HepG2 (cell line): ENCODE measurements around the gene RPP25L. TPM values are rescaled to one million over a fixed set of nuclear protein-coding genes. Genes with fewer than 3 reads are reported as not detected.

Experiments used
- BCLAF1 ChIP-seq: fragments of 450-650 bp; IDR thresholded peaks from 2 replicates; pipeline ENCODE4 v1.6.1; 2017; ENCODE audit warnings: mild to moderate bottlenecking
- BHLHE40 ChIP-seq: IDR thresholded peaks from 2 replicates; pipeline ENCODE4 v1.6.1; 2011; ENCODE audit warnings: low read length, improper control_type of control experiment
- CSRNP1 ChIP-seq: sonication (generic); formaldehyde crosslinking; IDR thresholded peaks from 2 replicates; pipeline ENCODE4 v1.8.1; 2023; ENCODE audit warnings: mild to moderate bottlenecking, missing genetic modification reagents
- EEA1 ChIP-seq: sonication (generic); formaldehyde crosslinking; IDR thresholded peaks from 2 replicates; pipeline ENCODE4 v1.5.1; 2020; ENCODE audit warnings: mild to moderate bottlenecking, missing genetic modification reagents, borderline replicate concordance
- ELF1 ChIP-seq: sonication (generic); formaldehyde crosslinking; IDR thresholded peaks from 2 replicates; pipeline ENCODE4 v1.4.0; 2020; ENCODE audit warnings: missing genetic modification reagents
- IRF2 ChIP-seq: IDR thresholded peaks from 2 replicates; pipeline ENCODE4 v1.6.1; 2018; ENCODE audit warnings: missing genetic modification reagents, missing compliant biosample characterization
- KDM2A ChIP-seq: sonication (generic); formaldehyde crosslinking; IDR thresholded peaks from 2 replicates; pipeline ENCODE4 v1.4.0; 2020; ENCODE audit warnings: low read depth, missing genetic modification reagents, borderline replicate concordance
- KLF15 ChIP-seq: sonication (generic); formaldehyde crosslinking; IDR thresholded peaks from 2 replicates; pipeline ENCODE4 v1.8.1; 2023; ENCODE audit warnings: borderline replicate concordance, mild to moderate bottlenecking, inconsistent platforms, missing genetic modification reagents, mixed read lengths
- NFKB2 ChIP-seq: sonication (generic); formaldehyde crosslinking; IDR thresholded peaks from 2 replicates; pipeline ENCODE4 v1.4.0; 2020; ENCODE audit warnings: missing genetic modification reagents, borderline replicate concordance
- PAX8 ChIP-seq: sonication (generic); formaldehyde crosslinking; IDR thresholded peaks from 2 replicates; pipeline ENCODE4 v1.8.0; 2022; ENCODE audit warnings: mild to moderate bottlenecking, missing genetic modification reagents, borderline replicate concordance
- PAXIP1 ChIP-seq: sonication (generic); formaldehyde crosslinking; conservative IDR thresholded peaks from 2 replicates; pipeline ENCODE4 v1.4.0; 2020; ENCODE audit warnings: mild to moderate bottlenecking, missing genetic modification reagents, moderate library complexity
- ZC3H13 ChIP-seq: sonication (generic); formaldehyde crosslinking; IDR thresholded peaks from 2 replicates; pipeline ENCODE4 v1.8.1; 2023; ENCODE audit warnings: mild to moderate bottlenecking, missing genetic modification reagents, moderate library complexity
- ZNF30 ChIP-seq: sonication (generic); formaldehyde crosslinking; IDR thresholded peaks from 2 replicates; pipeline ENCODE4 v1.5.0; 2020; ENCODE audit warnings: mild to moderate bottlenecking, missing genetic modification reagents
- ZNF598 ChIP-seq: sonication (generic); formaldehyde crosslinking; IDR thresholded peaks from 2 replicates; pipeline ENCODE4 v1.5.1; 2020; ENCODE audit warnings: mild to moderate bottlenecking, missing genetic modification reagents, borderline replicate concordance
- ZNF629 ChIP-seq: sonication (generic); formaldehyde crosslinking; conservative IDR thresholded peaks from 2 replicates; pipeline ENCODE4 v1.5.0; 2020; ENCODE audit warnings: missing genetic modification reagents
- ZNF644 ChIP-seq: IDR thresholded peaks from 2 replicates; pipeline ENCODE4 v1.6.1; 2016; ENCODE audit warnings: low read depth
- ZNF747 ChIP-seq: sonication (generic); formaldehyde crosslinking; IDR thresholded peaks from 2 replicates; pipeline ENCODE4 v1.8.1; 2023; ENCODE audit warnings: missing genetic modification reagents, mild to moderate bottlenecking, borderline replicate concordance
- ZSCAN20 ChIP-seq: sonication (generic); formaldehyde crosslinking; IDR thresholded peaks from 2 replicates; pipeline ENCODE4 v1.4.0; 2020; ENCODE audit warnings: missing genetic modification reagents, mild to moderate bottlenecking, borderline replicate concordance
- polyA plus RNA-seq, 8 experiments: library from polyadenylated mRNA; depleted of rRNA in 3 of 8; stranded (reverse) in 7 of 8; unstranded in 1 of 8; fragments of >200 nt; fragmentation: Illumina TruSeq in 4 of 8; extraction: Trizol in 4 of 8; gene quantifications; 2 replicates each; pipeline versions ENCODE4 v1.2.1 to v1.2.3, GENCODE V29; 2011 to 2016; ENCODE audit warnings: low read depth in 4 of 8, missing spikeins in 1 of 8, mixed read lengths in 1 of 8; ENCODE audit not compliant: insufficient read depth in 1 of 8
- total RNA-seq, 5 experiments: library from RNA; depleted of rRNA; stranded (reverse); fragments of >200 nt; fragmentation: Illumina TruSeq; extraction: Trizol; gene quantifications; 2 replicates each; pipeline ENCODE4 v1.2.3, GENCODE V29; 2016; ENCODE audit warnings: low read depth in 1 of 5
- TF ChIP-seq, protein P1 (sequence below): IDR thresholded peaks from 2 replicates; pipeline ENCODE4 v1.6.1; 2016; ENCODE audit warnings: mild to moderate bottlenecking

The RPP25L gene
- total and polyA plus RNA-seq, 2 of the 13 experiments (the other 11 are each of a cell fraction or from before 2014, with no cell fraction given): 24.5 to 27.3 TPM

- peak; percentile 70 for TF ChIP-seq KDM2A
- TF ChIP-seq ZNF644 (CRISPR knock-in tag): no peak
- no peak for TF ChIP-seq BCLAF1
- no peak for TF ChIP-seq ZNF30 (CRISPR knock-in tag)
- no peak for TF ChIP-seq ZC3H13
- no peak for TF ChIP-seq CSRNP1 (CRISPR knock-in tag)
- TF ChIP-seq PAX8 (CRISPR knock-in tag): no peak
- TF ChIP-seq, protein P1, sequence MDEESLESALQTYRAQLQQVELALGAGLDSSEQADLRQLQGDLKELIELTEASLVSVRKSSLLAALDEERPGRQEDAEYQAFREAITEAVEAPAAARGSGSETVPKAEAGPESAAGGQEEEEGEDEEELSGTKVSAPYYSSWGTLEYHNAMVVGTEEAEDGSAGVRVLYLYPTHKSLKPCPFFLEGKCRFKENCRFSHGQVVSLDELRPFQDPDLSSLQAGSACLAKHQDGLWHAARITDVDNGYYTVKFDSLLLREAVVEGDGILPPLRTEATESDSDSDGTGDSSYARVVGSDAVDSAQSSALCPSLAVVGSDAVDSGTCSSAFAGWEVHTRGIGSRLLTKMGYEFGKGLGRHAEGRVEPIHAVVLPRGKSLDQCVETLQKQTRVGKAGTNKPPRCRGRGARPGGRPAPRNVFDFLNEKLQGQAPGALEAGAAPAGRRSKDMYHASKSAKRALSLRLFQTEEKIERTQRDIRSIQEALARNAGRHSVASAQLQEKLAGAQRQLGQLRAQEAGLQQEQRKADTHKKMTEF (CRISPR knock-in tag): peak; percentile 73; the same call in 1 of the 2 replicates
- TF ChIP-seq BHLHE40: no peak; the same call in 1 of the 2 replicates
- peak; percentile 13; the same call in 1 of the 2 replicates for TF ChIP-seq NFKB2 (CRISPR knock-in tag)
- peak; percentile 26 for TF ChIP-seq ELF1 (CRISPR knock-in tag)
- TF ChIP-seq IRF2 (CRISPR knock-in tag): no peak
- TF ChIP-seq EEA1: no peak; the same call in 1 of the 2 replicates
- TF ChIP-seq ZNF629: no peak
- no peak for TF ChIP-seq ZSCAN20 (CRISPR knock-in tag)
- no peak for TF ChIP-seq ZNF598 (CRISPR knock-in tag)
- TF ChIP-seq ZNF747: no peak
- TF ChIP-seq KLF15 (CRISPR knock-in tag): no peak
- TF ChIP-seq PAXIP1 (CRISPR knock-in tag): no peak; the same call in 1 of the 2 replicates
These were observed at the start of gene RPP25L (continued) for GRCh38 chr9:34611811-34612787.
